SK-N-SH treated with all-trans-retinoic acid at 6 μM for 48 hours (cell line): ENCODE measurements around the gene TTF2.

Source experiments
- ARNTL ChIP-seq: fragments of 450-650 bp; formaldehyde crosslinking; IDR thresholded peaks from 2 replicates; pipeline ENCODE4 v1.5.0; 2020; ENCODE audit warnings: low read depth, mild to moderate bottlenecking, moderate library complexity, borderline replicate concordance
- CSDC2 ChIP-seq: fragments of 250-450 bp; sonication (Bioruptor Pico); IDR thresholded peaks from 2 replicates; pipeline ENCODE4 v1.5.0; 2020; ENCODE audit warnings: mild to moderate bottlenecking, moderate library complexity
- OSR1 ChIP-seq: fragments of 250-450 bp; sonication (Bioruptor Pico); IDR thresholded peaks from 2 replicates; pipeline ENCODE4 v1.8.0; 2022; ENCODE audit warnings: moderate library complexity, mild to moderate bottlenecking, inconsistent platforms
- RARB ChIP-seq: fragments of 250-450 bp; sonication (Bioruptor Pico); IDR thresholded peaks from 2 replicates; pipeline ENCODE4 v1.8.0; 2021; ENCODE audit warnings: mild to moderate bottlenecking, moderate library complexity
- TOX ChIP-seq: fragments of 250-450 bp; sonication (Bioruptor Pico); IDR thresholded peaks from 2 replicates; pipeline ENCODE4 v1.8.0; 2021; ENCODE audit warnings: mild to moderate bottlenecking, moderate library complexity, borderline replicate concordance
- ZC3H10 ChIP-seq: fragments of 250-450 bp; sonication (Bioruptor Pico); IDR thresholded peaks from 2 replicates; pipeline ENCODE4 v1.5.1; 2021; ENCODE audit warnings: mild to moderate bottlenecking, moderate library complexity
- ZFP3 ChIP-seq: fragments of 250-450 bp; sonication (Bioruptor Pico); IDR thresholded peaks from 2 replicates; pipeline ENCODE4 v1.5.0; 2020; ENCODE audit warnings: mild to moderate bottlenecking, moderate library complexity
- ZFP30 ChIP-seq: fragments of 450-650 bp; formaldehyde crosslinking; IDR thresholded peaks from 2 replicates; pipeline ENCODE4 v1.5.0; 2022; ENCODE audit warnings: mild to moderate bottlenecking, moderate library complexity
- ZNF70 ChIP-seq: fragments of 450-650 bp; formaldehyde crosslinking; IDR thresholded peaks from 2 replicates; pipeline ENCODE4 v1.5.0; 2020; ENCODE audit warnings: mild to moderate bottlenecking, moderate library complexity
- ZNF8 ChIP-seq: fragments of 450-650 bp; formaldehyde crosslinking; IDR thresholded peaks from 2 replicates; pipeline ENCODE4 v1.5.0; 2020; ENCODE audit warnings: mild to moderate bottlenecking, moderate library complexity
- TF ChIP-seq, protein P1 (sequence below): fragments of 250-450 bp; sonication (Bioruptor Pico); IDR thresholded peaks from 2 replicates; pipeline ENCODE4 v1.8.0; 2021; ENCODE audit warnings: low read depth, mild to moderate bottlenecking, moderate library complexity, borderline replicate concordance
- TF ChIP-seq, protein P2 (sequence below): fragments of 250-450 bp; sonication (Bioruptor Pico); IDR thresholded peaks from 2 replicates; pipeline ENCODE4 v1.8.0; 2020; ENCODE audit warnings: mild to moderate bottlenecking, moderate library complexity, borderline replicate concordance
- TF ChIP-seq, protein P3 (sequence below): fragments of 250-450 bp; sonication (Bioruptor Pico); IDR thresholded peaks from 2 replicates; pipeline ENCODE4 v1.5.1; 2020; ENCODE audit warnings: low read depth, mild to moderate bottlenecking, moderate library complexity

DNA sequence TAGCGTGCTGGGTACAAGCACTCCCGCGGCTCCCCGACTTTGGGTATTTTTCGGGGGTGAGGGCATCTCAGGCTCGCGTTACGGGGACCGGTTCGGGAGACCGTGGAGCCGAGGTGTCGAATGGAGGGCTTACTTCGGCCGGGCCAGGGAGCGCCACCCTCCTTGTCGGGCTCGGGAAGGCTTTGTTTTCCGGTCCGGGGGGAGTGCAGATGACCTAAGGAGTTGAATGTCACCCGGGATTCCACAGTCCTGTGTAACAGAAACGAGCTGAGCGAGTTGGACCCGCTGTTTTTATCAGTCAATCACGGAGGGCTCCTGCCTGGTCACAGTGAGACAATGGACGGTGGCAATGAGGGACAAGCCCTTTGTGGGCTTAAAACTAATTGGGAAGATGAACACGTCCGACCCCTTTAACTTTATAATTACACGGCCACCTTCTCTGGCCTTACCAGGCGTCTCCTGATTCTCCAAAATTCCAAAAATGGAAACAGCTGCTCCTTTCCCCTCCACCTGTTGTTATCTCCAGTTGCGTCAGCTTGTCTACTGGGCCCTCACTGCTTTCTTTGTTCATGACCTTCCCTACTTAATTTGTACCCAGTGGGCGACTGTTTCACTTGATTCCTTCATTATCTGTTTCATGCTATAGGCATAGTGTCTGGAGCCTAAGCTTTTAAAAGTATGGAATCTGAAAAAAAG is 62.4 kb downstream of the TTF2 start:
- TF ChIP-seq, protein P1, sequence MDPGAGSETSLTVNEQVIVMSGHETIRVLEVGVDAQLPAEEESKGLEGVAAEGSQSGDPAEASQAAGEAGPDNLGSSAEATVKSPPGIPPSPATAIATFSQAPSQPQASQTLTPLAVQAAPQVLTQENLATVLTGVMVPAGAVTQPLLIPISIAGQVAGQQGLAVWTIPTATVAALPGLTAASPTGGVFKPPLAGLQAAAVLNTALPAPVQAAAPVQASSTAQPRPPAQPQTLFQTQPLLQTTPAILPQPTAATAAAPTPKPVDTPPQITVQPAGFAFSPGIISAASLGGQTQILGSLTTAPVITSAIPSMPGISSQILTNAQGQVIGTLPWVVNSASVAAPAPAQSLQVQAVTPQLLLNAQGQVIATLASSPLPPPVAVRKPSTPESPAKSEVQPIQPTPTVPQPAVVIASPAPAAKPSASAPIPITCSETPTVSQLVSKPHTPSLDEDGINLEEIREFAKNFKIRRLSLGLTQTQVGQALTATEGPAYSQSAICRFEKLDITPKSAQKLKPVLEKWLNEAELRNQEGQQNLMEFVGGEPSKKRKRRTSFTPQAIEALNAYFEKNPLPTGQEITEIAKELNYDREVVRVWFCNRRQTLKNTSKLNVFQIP (CRISPR knock-in tag), result no peak
- no peak for TF ChIP-seq CSDC2 (CRISPR knock-in tag)
- TF ChIP-seq OSR1, result no peak
- no peak for TF ChIP-seq RARB (CRISPR knock-in tag)
- TF ChIP-seq, protein P2, sequence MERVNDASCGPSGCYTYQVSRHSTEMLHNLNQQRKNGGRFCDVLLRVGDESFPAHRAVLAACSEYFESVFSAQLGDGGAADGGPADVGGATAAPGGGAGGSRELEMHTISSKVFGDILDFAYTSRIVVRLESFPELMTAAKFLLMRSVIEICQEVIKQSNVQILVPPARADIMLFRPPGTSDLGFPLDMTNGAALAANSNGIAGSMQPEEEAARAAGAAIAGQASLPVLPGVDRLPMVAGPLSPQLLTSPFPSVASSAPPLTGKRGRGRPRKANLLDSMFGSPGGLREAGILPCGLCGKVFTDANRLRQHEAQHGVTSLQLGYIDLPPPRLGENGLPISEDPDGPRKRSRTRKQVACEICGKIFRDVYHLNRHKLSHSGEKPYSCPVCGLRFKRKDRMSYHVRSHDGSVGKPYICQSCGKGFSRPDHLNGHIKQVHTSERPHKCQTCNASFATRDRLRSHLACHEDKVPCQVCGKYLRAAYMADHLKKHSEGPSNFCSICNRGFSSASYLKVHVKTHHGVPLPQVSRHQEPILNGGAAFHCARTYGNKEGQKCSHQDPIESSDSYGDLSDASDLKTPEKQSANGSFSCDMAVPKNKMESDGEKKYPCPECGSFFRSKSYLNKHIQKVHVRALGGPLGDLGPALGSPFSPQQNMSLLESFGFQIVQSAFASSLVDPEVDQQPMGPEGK, result no peak
- no peak for TF ChIP-seq ZC3H10 (CRISPR knock-in tag)
- no peak for TF ChIP-seq ARNTL
- TF ChIP-seq ZNF70 (CRISPR knock-in tag), result no peak
- TF ChIP-seq, protein P3, sequence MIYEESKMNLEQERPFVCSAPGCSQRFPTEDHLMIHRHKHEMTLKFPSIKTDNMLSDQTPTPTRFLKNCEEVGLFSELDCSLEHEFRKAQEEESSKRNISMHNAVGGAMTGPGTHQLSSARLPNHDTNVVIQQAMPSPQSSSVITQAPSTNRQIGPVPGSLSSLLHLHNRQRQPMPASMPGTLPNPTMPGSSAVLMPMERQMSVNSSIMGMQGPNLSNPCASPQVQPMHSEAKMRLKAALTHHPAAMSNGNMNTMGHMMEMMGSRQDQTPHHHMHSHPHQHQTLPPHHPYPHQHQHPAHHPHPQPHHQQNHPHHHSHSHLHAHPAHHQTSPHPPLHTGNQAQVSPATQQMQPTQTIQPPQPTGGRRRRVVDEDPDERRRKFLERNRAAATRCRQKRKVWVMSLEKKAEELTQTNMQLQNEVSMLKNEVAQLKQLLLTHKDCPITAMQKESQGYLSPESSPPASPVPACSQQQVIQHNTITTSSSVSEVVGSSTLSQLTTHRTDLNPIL (CRISPR knock-in tag), result no peak
- TF ChIP-seq ZFP3, result no peak
- TF ChIP-seq ZFP30, result no peak
- 0 out of 2 replicates have a peak, but pooled peaks have one; percentile 29 for TF ChIP-seq ZNF8
- TF ChIP-seq TOX, result no peak
